ENCODE results near the gene KIF9.

GRCh38 chr3:47186285-47186684 is 96.3 kb downstream of the KIF9 start:
- TF ChIP-seq, protein P1, sequence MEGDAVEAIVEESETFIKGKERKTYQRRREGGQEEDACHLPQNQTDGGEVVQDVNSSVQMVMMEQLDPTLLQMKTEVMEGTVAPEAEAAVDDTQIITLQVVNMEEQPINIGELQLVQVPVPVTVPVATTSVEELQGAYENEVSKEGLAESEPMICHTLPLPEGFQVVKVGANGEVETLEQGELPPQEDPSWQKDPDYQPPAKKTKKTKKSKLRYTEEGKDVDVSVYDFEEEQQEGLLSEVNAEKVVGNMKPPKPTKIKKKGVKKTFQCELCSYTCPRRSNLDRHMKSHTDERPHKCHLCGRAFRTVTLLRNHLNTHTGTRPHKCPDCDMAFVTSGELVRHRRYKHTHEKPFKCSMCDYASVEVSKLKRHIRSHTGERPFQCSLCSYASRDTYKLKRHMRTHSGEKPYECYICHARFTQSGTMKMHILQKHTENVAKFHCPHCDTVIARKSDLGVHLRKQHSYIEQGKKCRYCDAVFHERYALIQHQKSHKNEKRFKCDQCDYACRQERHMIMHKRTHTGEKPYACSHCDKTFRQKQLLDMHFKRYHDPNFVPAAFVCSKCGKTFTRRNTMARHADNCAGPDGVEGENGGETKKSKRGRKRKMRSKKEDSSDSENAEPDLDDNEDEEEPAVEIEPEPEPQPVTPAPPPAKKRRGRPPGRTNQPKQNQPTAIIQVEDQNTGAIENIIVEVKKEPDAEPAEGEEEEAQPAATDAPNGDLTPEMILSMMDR (conservative IDR thresholded peaks at IDR 0.05) = no peak
- no peak for TF ChIP-seq ZFX (IDR thresholded peaks at IDR 0.05)

All from C4-2B (cell line).